ENCODE results near the gene GNGT1. TPM values are rescaled to one million over a fixed set of nuclear protein-coding genes. Genes with fewer than 3 reads are reported as not detected.

The GNGT1 gene
- not detected in 3 replicates for polyA plus RNA-seq
- not detected for polyA plus RNA-seq (2011; ENCODE audit: low read depth)
- polyA plus RNA-seq (2011; cell fraction: cytosol; rRNA removed) = not detected in 2 replicates
- polyA plus RNA-seq (2011; cell fraction: nucleus; rRNA removed) = not detected in 2 replicates
- not detected in 2 replicates for polyA plus RNA-seq (2012; ENCODE audit: low replicate concordance)
- polyA minus RNA-seq = not detected in 3 replicates
- polyA minus RNA-seq (2011; cell fraction: cytosol; rRNA and poly(A)+ RNA removed) = not detected
- polyA minus RNA-seq (2011; cell fraction: nucleus; rRNA and poly(A)+ RNA removed) = not detected in 2 replicates

GRCh38 chr7:93906267-93906666 lies at the start of gene GNGT1:
Gene GNGT1 (plus strand): TSS chr7:93906567. CDS start chr7:93906747, 180 bp downstream.
- Histone ChIP-seq H3K4me3 (ENCODE audit: control insufficient read depth in 2 of 3, extremely low read depth in 1 of 3, insufficient read depth in 2 of 3, low read depth in 1 of 3, low read length in 3 of 3) (no peak within 1 kb of the TSS), H4K20me1 (ENCODE audit: control insufficient read depth, extremely low read depth, insufficient read depth, low read length) (no peaks in the 10 kb centered on the region), H3K36me3 (ENCODE audit: control insufficient read depth in 2 of 2, extremely low read depth in 1 of 2, insufficient read depth in 2 of 2, low read length in 2 of 2) (no peaks in the 10 kb centered on the region), H3K9me1 (ENCODE audit: control insufficient read depth, extremely low read depth, insufficient read depth, low read length) (no peaks in the 10 kb centered on the region), H3K9ac (ENCODE audit: control insufficient read depth, extremely low read depth, insufficient read depth, low read length) (no peak within 1 kb of the TSS), H3K4me2 (ENCODE audit: control insufficient read depth, extremely low read depth, insufficient read depth, low read depth, low read length) (no peak within 1 kb of the TSS), H3K79me2 (ENCODE audit: control insufficient read depth, insufficient read depth, low read length) (no peaks in the 10 kb centered on the region), H3K27me3 (ENCODE audit: control insufficient read depth, extremely low read depth, insufficient read depth, low read length) (no peaks in the 10 kb centered on the region), H2AFZ (ENCODE audit: control insufficient read depth, low read length) (no peak within 1 kb of the TSS), H3K27ac (ENCODE audit: control insufficient read depth, insufficient read depth, low read length) (no peak within 1 kb of the TSS), H3K4me1 (ENCODE audit: control insufficient read depth, extremely low read depth, insufficient read depth, low read length) (peaks cover 5% of the 10 kb centered on the region), H3K9me3 (ENCODE audit: control insufficient read depth, low read depth, low read length) (no peaks in the 10 kb centered on the region)
- no peak for TF ChIP-seq EZH2 (IDR thresholded peaks at IDR 0.05; ENCODE audit: low read length)
- no peak for TF ChIP-seq CTCF (optimal IDR thresholded peaks at IDR 0.05 in 1 of 3, IDR thresholded peaks at IDR 0.05 in 1 of 3, conservative IDR thresholded peaks at IDR 0.05 in 1 of 3; ENCODE audit: extremely low read depth in 1 of 3, insufficient read depth in 2 of 3, low read length in 3 of 3)
- DNase-seq (ENCODE audit: low read depth, low spot score) (no peak), FAIRE-seq (no peak)
- dilution Hi-C loops (cut with MboI; ENCODE audit: extremely low pct_ligation_motif_present, low sequenced_read_pairs) = no loop called here

DNA sequence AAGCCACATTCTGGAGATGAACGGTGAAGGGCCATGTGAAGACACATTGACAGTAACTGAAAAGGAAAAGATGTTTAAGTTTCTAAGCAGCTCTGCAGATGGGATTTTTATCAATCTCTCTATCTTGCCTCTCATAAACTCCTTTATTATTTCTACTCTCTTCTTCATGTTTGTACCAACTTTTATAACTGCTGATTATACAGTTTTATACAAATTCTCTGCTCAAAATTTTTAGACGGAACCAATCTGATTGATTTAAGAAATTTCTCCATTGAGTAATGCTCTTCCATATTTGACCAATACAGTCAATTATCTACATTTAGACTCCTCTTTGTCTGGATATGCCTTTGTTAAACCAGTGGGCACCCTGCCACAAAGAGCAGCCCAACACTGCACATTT lies 47.5 kb upstream of the GNGT1 start:
- H3K79me2 ChIP-seq (ENCODE audit: control insufficient read depth, insufficient read depth, low read length) = no peaks in the 10 kb centered on the region
- no peaks in the 10 kb centered on the region for H3K27me3 ChIP-seq (ENCODE audit: control insufficient read depth, extremely low read depth, insufficient read depth, low read length)
- no peak overlapping the region for H3K4me3 ChIP-seq (ENCODE audit: control insufficient read depth in 2 of 3, extremely low read depth in 1 of 3, insufficient read depth in 2 of 3, low read depth in 1 of 3, low read length in 3 of 3)
- no peaks in the 10 kb centered on the region for H3K9me3 ChIP-seq (ENCODE audit: control insufficient read depth, low read depth, low read length)
- no peak for TF ChIP-seq EZH2 (IDR thresholded peaks at IDR 0.05; ENCODE audit: low read length)
- TF ChIP-seq CTCF (optimal IDR thresholded peaks at IDR 0.05 in 1 of 3, IDR thresholded peaks at IDR 0.05 in 1 of 3, conservative IDR thresholded peaks at IDR 0.05 in 1 of 3; ENCODE audit: extremely low read depth in 1 of 3, insufficient read depth in 2 of 3, low read length in 3 of 3) = no peak
- no peaks in the 10 kb centered on the region for H4K20me1 ChIP-seq (ENCODE audit: control insufficient read depth, extremely low read depth, insufficient read depth, low read length)
- H3K9ac ChIP-seq (ENCODE audit: control insufficient read depth, extremely low read depth, insufficient read depth, low read length) = no peak overlapping the region
- H2AFZ ChIP-seq (ENCODE audit: control insufficient read depth, low read length) = no peak overlapping the region
- no peaks in the 10 kb centered on the region for H3K36me3 ChIP-seq (ENCODE audit: control insufficient read depth in 2 of 2, extremely low read depth in 1 of 2, insufficient read depth in 2 of 2, low read length in 2 of 2)
- no peaks in the 10 kb centered on the region for H3K9me1 ChIP-seq (ENCODE audit: control insufficient read depth, extremely low read depth, insufficient read depth, low read length)
- FAIRE-seq (peak; percentile 32), DNase-seq (ENCODE audit: low read depth, low spot score) (no peak)
- H3K27ac ChIP-seq (ENCODE audit: control insufficient read depth, insufficient read depth, low read length) = no peak overlapping the region
- H3K4me2 ChIP-seq (ENCODE audit: control insufficient read depth, extremely low read depth, insufficient read depth, low read depth, low read length) = no peak overlapping the region
- dilution Hi-C loops (cut with MboI; ENCODE audit: extremely low pct_ligation_motif_present, low sequenced_read_pairs) = no loop called here
- H3K4me1 ChIP-seq (ENCODE audit: control insufficient read depth, extremely low read depth, insufficient read depth, low read length) = peaks cover 64% of the 10 kb centered on the region

All from keratinocyte (primary cell).